NCI-H345 (cell line): ENCODE results near the gene ASB1.

Experiments
- DNase-seq: peaks from one replicate; lab custom pipeline; 2025; lab: John Stamatoyannopoulos, UW

Gene ASB1

DNA sequence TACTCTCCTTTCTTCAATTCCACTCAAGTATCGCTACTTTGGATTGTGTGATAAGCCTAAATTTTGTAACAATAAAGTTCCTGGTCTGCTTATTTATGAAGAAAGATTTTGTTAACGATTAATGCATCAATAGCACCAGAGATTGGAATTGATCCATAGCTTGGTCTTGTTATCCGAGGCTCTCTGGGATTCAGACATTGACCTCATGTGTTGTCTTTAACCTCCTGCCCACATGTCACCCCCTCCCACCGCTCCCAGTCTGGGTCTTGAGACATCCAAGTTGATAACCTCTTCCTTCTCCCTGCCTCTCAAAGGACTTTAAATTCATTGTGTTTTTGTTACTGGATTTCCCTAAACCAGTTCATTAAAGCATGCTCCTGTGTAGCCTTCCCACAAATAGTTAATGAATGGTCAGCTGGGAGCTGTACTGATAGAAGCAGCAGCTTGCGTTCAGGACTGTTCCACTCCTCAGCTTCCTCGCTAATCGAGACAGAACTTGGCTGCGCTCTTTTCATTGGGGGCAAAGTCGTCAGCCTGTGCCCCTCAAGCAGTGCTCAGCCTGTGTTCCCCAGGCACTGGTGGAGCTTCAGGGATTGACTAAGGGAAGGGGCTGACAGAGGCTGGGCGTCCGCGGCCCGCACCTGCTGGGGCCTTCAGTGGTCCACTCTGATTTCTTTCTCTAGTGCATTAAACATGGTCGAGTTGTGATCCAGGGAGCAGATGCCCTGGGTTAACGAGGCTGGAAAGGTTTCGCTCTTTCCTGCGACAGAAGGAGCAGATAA lies 18.9 kb downstream of the ASB1 start:
- no peak for DNase-seq

DNA sequence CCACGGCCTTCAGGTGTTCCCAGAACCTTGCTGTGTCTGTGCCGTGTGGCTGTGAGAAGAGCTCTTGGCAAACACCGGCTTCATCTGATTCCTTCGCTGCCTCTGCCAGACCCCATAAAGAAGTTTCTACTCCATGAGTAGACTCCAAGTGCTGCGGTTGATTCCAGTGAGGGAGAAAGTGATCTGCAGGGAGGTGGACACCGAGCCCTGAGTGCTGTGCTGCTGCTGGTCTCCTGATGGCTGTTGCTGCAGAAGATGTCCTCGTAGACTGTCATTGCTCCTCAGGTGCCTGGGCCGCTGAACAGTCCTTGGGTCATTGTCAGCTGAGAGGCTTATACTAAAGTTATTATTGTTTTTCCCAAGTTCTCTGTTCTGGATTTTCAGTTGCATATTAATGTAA lies 19.6 kb downstream of the ASB1 start:
- no peak for DNase-seq

DNA sequence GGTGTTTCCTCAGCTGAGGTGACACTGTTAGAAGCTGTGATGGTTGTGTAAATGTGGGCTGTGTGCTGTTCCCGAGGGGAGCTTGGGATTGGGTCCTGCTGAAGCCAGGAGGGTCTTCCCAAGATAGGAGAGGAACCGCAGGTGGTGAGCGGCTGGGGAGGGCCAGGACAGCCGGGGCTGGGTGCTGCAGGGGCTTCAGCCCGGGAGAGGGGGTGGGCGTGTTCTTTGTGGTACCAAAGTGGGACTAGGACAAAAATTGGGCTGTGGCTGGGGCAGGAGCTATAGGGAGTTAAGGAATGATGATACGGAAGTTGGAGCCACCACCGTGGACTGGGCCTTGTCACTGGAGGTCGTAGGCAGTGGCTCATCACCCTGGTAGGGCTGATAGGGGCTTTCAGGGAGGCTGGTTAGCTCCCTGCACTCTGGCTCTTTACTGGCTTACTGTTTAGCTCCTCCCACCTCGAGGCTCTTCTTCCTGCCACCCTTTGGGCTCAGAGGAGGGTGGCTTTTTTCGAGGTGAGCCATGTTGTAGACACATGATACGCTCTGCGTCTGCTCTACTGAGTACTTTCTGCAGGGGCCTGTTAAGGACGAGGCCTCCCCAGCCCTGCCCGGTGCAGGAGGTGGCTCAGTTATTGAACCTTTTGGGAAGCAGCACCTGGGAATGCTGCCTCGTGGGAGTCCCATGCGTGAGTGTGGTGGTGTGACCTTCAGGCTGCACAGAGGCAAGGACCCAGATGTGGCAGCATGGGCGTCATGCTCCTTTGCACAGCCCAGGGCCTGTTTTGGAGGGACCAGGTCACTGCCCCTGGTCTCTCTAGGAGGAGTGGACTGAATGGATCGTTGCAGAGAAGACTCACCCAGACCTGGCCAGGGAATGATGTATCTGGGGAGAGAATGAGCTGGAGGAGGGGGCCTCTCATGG lies 21.6 kb downstream of the ASB1 start:
- DNase-seq: no peak

DNA sequence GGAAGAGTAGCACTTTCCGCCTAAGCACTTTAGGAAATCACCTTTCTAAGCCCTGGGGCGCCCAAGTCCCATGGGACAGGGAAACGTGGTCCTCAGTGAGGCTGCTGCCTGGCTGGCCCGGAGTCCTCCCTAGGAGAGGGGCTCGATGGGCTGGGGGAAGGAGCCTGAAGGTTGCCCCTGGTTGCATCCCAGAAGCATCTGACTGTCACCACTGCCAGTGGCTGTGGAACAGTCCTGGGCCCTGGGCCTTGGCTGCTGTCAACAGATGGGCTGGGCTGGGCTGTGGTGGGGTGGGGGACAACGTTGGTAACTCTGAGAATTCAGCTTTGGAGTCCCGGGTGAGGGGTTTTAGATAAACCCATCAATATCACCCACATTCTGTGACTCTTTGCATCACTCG lies 22.5 kb downstream of the ASB1 start:
- DNase-seq: no peak

DNA sequence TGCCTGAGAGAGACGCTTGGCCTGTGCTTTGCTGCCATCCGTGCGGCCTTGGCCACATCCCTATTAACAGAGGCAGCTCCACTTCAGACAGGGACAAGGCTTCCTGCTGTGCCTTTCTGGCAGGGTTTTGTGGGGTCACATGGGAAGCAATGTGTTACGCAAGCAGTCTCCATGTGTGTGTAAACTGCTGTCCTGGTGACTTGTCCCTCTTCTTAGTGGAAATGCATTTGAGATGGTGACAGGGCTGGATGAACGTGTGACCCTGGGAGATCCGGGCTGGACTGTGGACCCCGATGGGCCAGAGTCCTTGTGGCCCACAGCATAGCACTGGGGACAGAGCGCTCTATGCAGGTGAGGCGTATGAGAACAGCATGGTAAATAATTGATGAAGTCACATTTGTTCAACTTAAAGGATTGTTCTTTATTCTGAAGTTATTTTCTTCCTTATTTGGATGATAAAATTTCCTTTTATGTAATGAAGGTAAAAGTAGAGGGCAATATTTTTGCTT lies 23.2 kb downstream of the ASB1 start:
- no peak for DNase-seq

DNA sequence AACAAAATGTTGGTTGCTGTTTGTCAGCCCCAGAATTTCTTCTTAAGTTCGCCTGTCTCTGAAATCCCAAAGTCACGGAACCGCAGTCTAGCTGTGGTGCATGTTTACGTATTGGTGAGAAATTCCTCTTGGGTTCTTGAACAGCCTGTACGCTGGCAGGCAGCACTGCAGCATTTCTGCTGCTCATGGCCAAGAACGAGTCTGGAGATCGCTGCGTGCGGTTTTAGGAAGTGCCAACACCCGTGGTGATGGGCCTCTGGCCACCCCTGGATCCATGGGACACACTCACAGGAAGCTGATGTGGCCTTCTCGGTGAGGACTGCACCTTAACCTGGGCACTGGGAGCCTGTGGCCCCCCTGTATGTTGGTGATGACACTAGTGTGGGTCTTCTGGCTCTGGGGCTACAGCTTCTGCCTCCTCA lies 23.7 kb downstream of the ASB1 start:
- no peak for DNase-seq

DNA sequence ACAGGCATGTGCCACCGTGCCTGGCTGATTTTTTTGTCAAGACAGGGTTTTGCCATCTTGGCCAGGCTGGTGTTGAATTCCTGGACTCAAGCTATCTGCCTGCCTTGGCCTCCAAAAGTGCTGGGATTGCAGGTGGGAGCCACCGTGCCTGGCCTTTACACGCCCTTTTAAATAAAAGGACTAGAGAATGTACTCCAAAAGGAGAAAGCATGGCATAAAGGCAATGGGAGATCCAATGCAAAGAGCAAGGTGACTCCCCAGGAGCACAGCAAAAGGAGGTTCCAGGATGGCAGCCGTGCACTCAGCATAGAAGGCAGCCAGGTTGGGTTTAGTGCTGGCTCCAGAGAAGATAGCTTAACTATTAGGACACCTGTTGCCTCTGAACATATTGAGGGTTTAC lies 27.1 kb downstream of the ASB1 start:
- DNase-seq: no peak

DNA sequence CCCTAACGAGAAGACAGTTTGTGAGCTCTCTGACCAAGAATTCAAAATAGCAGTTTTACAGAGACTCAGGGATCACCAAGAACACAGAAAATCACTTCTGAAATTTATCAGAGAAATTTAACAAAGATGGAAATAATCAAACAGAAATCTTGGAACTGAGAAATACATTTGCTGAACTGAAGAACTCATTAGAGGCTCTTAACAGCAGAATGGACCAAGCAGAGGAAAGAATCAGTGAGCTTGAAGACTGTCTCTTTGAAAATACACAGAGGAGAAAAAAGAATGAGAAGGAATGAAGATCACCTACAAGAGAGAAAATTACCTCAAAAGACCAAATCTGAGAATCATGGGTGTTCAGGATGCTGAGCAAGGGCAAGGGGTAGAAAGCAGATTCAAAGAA lies 29.7 kb downstream of the ASB1 start:
- no peak for DNase-seq

DNA sequence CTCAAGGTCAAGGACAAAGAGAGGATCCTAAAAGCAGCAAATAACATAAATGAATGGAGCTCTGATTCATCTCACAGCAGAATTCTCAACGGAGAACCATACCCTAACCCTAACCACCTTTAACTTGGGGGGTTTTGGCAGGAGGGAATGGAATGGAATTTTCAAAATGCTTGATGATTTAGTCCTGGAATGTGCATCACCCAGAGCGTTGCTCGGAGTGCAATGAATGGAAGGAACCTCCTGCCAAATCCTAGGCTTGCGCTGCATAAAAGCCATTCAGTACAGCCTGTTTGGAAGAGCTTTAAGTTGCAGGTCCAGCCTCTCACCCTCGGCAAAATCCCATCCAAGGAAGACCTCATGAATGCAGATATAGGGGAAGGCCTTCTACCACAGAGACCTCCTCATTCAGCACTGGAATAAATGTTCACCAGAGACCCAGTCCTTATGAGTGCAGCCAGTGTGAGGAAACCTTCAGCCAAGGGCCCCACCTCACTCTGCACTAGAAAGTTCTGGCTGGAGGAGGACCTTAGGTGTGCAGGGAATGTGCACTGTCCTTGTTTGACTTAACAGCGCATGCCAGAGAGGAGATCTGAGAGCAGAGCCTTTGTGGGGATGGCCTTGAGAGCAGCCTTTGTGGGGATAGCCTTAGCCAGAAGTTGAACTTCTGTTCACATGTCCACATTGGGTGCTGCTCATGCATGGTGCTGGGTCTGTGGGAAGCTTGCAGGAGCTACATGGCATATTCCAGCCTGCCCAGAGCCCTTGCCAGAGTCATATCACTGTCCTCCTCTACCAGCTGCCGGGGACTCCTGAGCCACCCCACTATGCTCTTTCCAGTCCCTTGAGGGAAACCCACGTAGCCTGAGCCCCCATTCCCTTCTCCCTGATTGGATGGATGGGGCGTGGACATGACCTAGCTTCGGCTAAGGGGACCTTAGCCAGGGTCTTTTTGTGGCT lies 30.5 kb downstream of the ASB1 start:
- DNase-seq: no peak

DNA sequence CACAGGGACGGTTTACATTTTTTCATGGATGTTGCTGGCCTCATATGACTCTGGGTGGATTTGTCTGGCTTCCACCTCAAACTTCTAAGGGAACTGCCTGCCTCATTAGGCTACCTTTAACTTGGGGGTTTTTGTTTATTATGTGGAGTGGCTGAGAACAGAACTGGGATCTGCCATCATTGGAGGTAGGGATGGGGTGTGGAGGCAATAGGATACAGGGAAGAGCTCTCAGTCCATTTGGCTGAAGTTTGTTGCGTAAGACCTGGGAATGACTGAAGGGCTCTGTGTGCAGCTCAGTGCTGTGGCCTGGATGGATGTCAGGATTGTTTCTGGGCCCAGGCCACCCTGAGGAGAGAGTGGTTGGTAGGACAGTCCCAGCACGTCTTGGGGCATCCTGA lies 31.2 kb downstream of the ASB1 start:
- DNase-seq: no peak

DNA sequence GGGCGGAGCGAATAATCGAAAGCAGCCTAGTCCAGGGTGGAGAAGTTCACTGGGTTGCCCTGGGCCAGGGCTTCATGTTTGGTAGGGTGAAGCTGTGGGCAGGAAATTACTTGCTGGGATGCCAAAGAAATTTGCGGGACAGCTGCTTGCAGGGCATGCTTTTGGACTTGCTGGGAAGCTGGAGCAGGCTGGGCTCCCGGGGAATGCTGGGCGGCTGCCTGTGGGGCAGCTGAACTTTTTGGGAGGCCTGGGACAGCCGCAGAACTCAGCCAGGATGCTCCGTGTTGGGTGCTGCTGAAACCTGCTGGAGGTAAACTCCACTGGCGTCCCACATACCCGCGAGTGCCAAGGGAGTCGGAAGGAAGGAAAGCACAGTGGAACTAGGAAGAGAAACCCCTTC lies 31.9 kb downstream of the ASB1 start:
- no peak for DNase-seq

DNA sequence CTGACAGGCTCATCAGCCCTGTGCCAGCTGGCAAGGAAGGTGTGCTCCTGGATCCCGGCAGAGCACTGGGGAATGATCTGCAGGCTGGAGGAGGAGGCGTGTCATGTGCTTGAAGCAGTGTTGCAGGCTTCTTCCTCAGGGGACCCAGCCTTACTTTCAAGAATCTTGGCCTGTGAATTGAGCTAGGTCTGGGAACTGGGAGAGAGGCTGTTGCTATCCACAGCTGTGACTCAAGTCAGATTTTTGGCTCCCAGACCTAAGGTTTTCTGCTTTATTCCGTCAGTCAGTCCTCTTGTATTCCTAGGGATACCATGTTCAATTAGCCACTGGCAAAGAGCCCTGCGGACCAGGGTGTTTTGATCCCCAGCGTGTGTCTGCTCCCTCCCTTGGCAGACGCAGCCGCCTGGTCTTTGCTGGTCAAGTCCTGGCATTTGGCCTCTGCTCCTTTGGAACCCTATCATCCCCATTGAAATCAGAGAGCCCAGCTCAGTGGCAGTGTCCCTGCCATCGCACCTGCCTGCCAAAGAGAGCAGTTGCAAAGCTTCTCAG lies 32.4 kb downstream of the ASB1 start:
- no peak for DNase-seq

DNA sequence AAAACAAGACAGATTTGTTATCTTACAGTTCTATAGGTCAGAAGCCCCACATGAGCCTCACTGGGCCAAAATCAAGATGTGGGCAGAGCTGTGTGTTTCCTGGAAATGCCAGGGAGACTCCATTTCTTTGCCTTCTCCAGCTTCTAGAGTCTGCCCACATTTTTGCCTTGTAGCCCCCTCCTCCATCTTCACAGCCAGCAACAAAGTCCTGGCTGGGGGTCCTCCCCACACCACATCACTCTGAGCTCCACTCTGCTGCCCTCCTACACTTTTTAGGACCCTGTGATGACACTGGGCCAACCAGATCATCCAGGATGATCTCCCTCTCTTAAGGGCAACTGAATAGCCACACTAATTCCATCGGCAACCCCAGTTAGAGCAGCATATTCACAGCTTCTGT lies 34.3 kb downstream of the ASB1 start:
- no peak for DNase-seq

DNA sequence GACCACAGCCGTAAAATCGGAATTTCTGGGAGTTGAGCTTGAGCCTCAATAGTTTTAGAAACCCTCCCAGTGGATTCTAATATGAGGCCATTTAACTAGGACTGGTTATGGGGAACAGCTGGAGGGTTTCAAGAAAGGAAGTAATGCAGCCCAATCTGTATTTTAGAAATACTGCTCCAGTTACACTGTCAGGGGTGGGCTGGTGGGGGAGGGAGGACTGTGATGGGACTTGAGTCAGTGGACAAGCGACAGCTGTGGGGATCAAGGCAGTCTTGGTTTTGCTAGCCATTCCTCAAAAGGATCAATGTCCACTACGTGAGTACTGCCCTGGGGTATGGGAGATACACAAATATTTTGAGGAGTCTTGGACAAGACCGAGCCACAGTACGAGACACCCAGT lies 34.8 kb downstream of the ASB1 start:
- DNase-seq: no peak

DNA sequence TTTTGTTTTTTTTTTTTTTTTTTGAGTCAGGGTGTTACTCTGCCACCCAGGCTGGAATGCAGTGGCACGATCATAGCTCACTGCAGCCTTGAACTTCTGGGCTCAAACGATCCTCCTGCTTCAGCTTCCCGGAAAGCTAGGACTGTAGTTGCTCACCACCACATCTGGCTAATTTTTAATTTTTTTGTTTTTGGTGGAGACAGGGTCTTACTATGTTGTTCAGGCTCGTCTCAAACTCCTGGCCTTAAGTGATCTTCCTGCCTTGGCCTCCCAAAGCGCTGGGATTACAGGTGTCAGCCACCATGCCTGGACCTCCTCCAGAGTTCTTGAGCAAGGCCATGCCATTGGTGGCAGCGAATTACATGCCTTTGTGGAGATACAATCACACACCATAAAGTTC lies 35.2 kb downstream of the ASB1 start:
- no peak for DNase-seq

DNA sequence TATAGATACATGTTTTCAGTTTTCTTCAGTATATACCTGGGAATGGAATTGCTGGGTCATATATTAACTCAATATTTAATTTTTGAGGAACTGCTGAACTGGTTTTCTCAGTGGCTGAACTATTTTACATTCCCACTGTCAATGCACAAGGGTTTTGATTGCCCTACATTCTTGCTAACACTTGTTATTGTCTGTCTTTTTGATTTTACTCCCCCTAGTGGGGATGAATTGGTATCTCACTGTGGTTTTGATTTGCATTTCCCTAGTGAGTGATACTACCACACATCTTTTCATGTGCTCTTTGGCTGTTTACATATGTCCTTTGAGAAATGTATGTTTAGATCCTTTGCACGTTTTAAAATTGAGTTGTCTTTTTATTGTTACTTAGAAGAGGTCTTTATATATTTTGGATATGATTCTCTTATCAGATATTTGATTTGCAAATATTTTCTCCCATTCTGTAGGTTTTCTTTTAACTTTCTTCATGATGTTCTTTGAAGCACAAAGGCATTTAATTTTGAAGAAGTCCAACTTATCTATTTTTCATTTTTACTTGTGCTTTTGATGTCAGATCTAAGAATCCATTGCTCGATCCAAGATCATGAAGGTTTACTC lies 36.2 kb downstream of the ASB1 start:
- DNase-seq: peak; percentile 41

DNA sequence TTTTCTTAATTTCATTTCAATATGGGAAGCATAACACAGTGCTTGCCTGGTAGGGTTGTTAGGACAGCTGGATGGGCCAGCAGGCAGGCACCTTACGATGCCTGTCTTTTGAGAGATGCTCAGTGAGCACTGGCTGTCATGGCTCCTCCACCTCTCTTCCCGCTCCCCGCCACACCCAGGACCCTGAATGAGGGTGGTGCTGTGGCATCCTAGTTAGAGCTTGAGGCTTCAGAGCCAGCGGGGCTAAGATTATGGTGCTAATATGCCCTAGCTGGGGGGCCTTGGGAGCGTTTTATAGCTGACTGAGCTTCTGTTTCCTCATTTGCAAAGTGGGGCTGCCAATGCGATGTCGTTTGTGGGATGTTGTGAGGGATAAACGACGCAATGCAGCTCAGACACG lies 37.7 kb downstream of the ASB1 start:
- DNase-seq: no peak

DNA sequence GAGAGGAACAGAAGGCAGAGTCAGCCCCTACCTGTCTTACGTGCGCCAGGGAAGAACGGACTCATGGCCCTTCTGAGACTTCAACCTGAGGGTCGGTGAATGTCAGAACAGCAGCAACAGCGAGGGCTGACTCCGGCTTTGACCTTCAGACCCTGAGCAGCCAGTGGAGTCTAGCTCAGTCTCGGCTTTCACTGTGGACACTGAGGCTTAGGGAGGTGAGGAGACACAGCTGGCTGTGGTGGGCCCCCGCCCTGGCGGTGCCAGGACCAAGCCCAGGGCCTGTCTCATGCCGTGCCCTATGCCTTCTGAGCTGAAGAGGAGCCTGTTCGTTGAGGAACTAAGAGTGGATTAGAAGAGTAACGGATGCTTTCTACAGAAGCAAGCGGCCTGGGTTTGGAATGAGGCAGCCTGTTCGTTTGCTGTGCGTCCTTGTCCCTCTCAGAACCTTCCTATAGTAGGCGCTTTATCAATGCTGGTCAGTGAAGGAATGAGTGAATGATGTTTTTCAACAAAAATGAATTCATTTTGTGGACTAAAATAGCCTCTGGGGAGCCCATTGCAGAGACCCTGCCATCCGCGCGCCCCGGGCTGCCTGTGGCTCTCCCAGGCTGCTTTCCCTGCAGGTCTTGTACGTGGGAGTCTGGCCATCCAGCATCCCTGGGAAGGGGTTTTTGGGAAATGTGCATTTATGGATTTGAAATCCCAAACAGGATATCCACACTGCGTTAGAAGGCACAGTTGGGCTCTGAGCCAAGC lies 38.9 kb downstream of the ASB1 start:
- DNase-seq: no peak

DNA sequence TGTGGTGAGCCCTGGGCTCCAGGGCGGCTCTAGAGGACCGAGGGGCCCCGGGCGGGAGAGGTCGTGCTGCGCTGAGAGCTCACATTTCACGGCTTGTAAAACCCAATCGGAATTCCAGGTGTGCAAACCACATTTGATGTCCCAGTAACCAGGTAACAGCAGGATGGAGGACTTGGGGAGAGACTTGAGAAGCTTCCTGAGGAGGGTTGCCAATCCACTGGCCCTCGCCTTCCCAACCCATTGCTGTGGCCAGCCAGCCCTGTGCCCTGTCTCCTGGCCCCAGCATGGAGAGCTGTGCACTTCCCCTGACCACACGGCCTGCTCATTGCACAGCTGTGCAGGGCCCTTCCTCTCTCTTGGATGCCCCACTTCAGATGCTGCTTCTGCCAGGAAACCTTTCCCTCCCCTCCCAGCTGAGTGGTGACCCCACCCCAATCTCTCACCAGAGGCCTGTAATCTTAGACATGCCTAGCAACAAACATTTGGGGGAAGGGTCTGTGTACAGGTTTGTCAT lies 39.6 kb downstream of the ASB1 start:
- DNase-seq: peak; percentile 70

DNA sequence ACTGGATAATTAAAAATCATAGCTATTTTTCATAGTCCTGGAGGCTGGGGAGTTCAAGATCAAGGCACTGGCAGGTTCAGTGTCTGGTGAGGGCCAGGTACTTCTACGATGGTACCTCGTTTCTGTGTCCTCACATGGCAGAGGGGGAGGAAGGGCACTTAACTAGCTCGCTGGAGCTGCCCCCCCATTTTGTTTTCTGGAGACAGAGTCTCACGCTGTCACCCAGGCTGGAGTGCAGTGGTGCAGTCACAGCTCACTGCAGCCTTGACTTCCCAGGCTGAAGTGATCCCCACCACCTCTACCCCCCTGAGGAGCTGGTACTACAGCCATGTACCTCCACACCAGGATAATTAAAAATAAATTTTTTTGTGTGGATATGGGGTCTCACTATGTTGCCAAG lies 40.3 kb downstream of the ASB1 start:
- no peak for DNase-seq
